ENCODE data around the gene ZNF423.
"Not testable (repeated sequence)": the region's sequence is repeated elsewhere in the genome, so short reads cannot be mapped to it uniquely, and the experiment has no call there.

ZNF423 gene

GRCh38 chr16:49855822-49856671, at the start of gene ZNF423:
Gene ZNF423, minus strand, starts transcription at chr16:49856112. Its CDS starts 338 bp downstream, at chr16:49855774.
- no peak for DNase-seq

- no peak for DNase-seq
Observed at GRCh38 chr16:49904348-49905062, 48.6 kb upstream of the ZNF423 start.

GRCh38 chr16:49902908-49903307, 47.0 kb upstream of the ZNF423 start:
- DNase-seq = no peak

- no peak for DNase-seq
Observed at GRCh38 chr16:49901711-49902110, 45.8 kb upstream of the ZNF423 start.

GRCh38 chr16:49900875-49901274, 45.0 kb upstream of the ZNF423 start:
- no peak for DNase-seq

- no peak for DNase-seq
Observed at GRCh38 chr16:49899991-49900695, 44.2 kb upstream of the ZNF423 start.

GRCh38 chr16:49896447-49896964, 40.6 kb upstream of the ZNF423 start:
- no peak for DNase-seq

GRCh38 chr16:49890876-49891275, 35.0 kb upstream of the ZNF423 start:
- peak; percentile 47 for DNase-seq

- DNase-seq = no peak
Observed at GRCh38 chr16:49889725-49890397, 33.9 kb upstream of the ZNF423 start.

GRCh38 chr16:49886554-49887094, 30.7 kb upstream of the ZNF423 start:
- DNase-seq = no peak

GRCh38 chr16:49884033-49885015, 28.4 kb upstream of the ZNF423 start:
- peak; percentile 40 for DNase-seq

GRCh38 chr16:49883076-49884014, 27.4 kb upstream of the ZNF423 start:
- DNase-seq = no peak

- DNase-seq = no peak
Observed at GRCh38 chr16:49881890-49882289, 26.0 kb upstream of the ZNF423 start.

- not testable (repeated sequence) for DNase-seq
Observed at GRCh38 chr16:49878540-49878939, 22.6 kb upstream of the ZNF423 start.

GRCh38 chr16:49876716-49877129, 20.8 kb upstream of the ZNF423 start:
- DNase-seq = peak; percentile 64

- no peak for DNase-seq
Observed at GRCh38 chr16:49875806-49876715, 20.1 kb upstream of the ZNF423 start.

GRCh38 chr16:49874613-49875237, 18.8 kb upstream of the ZNF423 start:
- no peak for DNase-seq

GRCh38 chr16:49871824-49872223, 15.9 kb upstream of the ZNF423 start:
- DNase-seq = not testable (repeated sequence)
